ENCODE results near the gene MISFA. TPM values are rescaled to one million over a fixed set of nuclear protein-coding genes. Genes with fewer than 3 reads are reported as not detected.

The MISFA gene
- total and polyA plus RNA-seq, 9 donors, result 0.79 to 4.6 (median 3.1) TPM; not detected in 2

DNA sequence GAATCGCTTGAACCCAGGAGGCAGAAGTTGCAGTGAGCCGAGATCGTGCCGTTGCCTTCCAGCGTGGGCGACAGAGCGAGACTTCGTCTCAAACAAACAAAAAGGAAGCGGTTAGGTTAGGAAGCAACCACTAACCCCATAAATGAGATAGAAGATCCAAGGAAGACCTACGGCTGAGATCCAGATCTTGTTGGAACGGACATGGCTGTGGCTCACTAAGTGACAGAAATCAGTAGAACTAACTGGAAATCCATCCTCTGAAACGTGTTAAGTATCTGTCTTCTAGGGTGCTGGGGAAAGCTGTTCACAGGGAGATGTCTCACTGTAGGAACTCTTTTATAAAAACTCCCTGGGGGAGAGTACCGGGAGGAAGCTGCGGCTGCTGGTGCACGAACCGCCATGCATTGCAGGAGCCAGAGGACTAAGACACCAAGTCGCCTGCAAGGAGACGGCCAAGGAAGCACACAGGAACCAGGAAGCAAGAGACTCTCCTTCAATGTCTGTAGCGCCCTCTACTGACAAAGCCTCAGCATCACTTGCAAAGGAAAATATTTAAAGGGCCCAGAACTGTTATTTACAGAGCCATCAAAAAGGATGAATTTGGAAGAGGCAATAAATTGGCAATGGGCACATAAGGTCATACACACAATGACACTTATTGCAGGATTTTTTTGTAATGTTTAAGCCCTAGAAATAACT, 51.4 kb downstream of the MISFA start:
- Histone ChIP-seq H3K36me3 (no peaks in the 10 kb centered on the region), H3K4me1 (ENCODE audit: insufficient read depth) (no peaks in the 10 kb centered on the region), H3K27ac (no peak overlapping the region), H3K4me3 (no peak overlapping the region), H3K27me3 (no peaks in the 10 kb centered on the region), H3K9me3 (no peaks in the 10 kb centered on the region)
- peak in 1 of 5 donors; percentile 33 for DNase-seq
- intact Hi-C loops (cut with DNase I), result no loop called here
- 81 to 83% (median 83%) methylated on average over 19 of the region's 19 CpGs for WGBS, 3 donors
- no peak for TF ChIP-seq POLR2A (IDR thresholded peaks at IDR 0.05)
- no peak for TF ChIP-seq EP300 (IDR thresholded peaks at IDR 0.05)
- TF ChIP-seq, protein P1, sequence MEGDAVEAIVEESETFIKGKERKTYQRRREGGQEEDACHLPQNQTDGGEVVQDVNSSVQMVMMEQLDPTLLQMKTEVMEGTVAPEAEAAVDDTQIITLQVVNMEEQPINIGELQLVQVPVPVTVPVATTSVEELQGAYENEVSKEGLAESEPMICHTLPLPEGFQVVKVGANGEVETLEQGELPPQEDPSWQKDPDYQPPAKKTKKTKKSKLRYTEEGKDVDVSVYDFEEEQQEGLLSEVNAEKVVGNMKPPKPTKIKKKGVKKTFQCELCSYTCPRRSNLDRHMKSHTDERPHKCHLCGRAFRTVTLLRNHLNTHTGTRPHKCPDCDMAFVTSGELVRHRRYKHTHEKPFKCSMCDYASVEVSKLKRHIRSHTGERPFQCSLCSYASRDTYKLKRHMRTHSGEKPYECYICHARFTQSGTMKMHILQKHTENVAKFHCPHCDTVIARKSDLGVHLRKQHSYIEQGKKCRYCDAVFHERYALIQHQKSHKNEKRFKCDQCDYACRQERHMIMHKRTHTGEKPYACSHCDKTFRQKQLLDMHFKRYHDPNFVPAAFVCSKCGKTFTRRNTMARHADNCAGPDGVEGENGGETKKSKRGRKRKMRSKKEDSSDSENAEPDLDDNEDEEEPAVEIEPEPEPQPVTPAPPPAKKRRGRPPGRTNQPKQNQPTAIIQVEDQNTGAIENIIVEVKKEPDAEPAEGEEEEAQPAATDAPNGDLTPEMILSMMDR (IDR thresholded peaks at IDR 0.05), result no peak

Other genes starting within 250 kb of the MISFA start
- gene LDHA, start 205.2 kb upstream of the MISFA start, total RNA-seq, result 100 to 1,000 TPM; 110 to 398 (median 199) TPM
- gene LDHA, start 205.2 kb upstream of the MISFA start, polyA plus RNA-seq, result 100 to 1,000 TPM; 130 to 444 TPM
- 1 to 10 TPM in 2 of 7 donors, not detected in 5; 1.1 TPM for gene LDHC, start 187.5 kb upstream of the MISFA start, total RNA-seq
- gene LDHC, start 187.5 kb upstream of the MISFA start, polyA plus RNA-seq, result under 1 TPM in 1 of 2 donors, not detected in 1; 0.96 TPM
- gene LDHAL6A, start 143.9 kb upstream of the MISFA start, total RNA-seq, result 1 to 10 TPM in 1 of 7 donors, under 1 TPM in 3, not detected in 3; 0.32 to 1.2 (median 0.55) TPM
- gene LDHAL6A, start 143.9 kb upstream of the MISFA start, polyA plus RNA-seq, result under 1 TPM in 1 of 2 donors, not detected in 1; 0.84 TPM
- 100 to 1,000 TPM in 1 of 7 donors, 10 to 100 TPM in 6; 36.2 to 105 (median 45.9) TPM for gene TSG101, start 72.8 kb upstream of the MISFA start, total RNA-seq
- gene TSG101, start 72.8 kb upstream of the MISFA start, polyA plus RNA-seq, result 100 to 1,000 TPM in 1 of 2 donors, 10 to 100 TPM in 1; 52.0 to 129 TPM
- 10 to 100 TPM; 14.9 to 22.9 (median 16.9) TPM for gene UEVLD, start 11.1 kb upstream of the MISFA start, total RNA-seq
- 10 to 100 TPM in 1 of 2 donors, 1 to 10 TPM in 1; 7.0 to 12.3 TPM for gene UEVLD, start 11.1 kb upstream of the MISFA start, polyA plus RNA-seq
- gene SPTY2D1, start 34.6 kb downstream of the MISFA start, total RNA-seq, result 10 to 100 TPM; 14.0 to 24.9 (median 19.0) TPM
- gene SPTY2D1, start 34.6 kb downstream of the MISFA start, polyA plus RNA-seq, result 10 to 100 TPM in 1 of 2 donors, 1 to 10 TPM in 1; 8.2 to 25.2 TPM
- gene TMEM86A, start 99.0 kb downstream of the MISFA start, total RNA-seq, result 10 to 100 TPM in 5 of 7 donors, 1 to 10 TPM in 2; 8.4 to 18.2 (median 14.9) TPM
- gene TMEM86A, start 99.0 kb downstream of the MISFA start, polyA plus RNA-seq, result 10 to 100 TPM; 10.2 to 11.5 TPM
- 1 to 10 TPM in 5 of 7 donors, under 1 TPM in 1, not detected in 1; 0.11 to 1.5 (median 1.1) TPM for gene IGSF22, start 126.4 kb downstream of the MISFA start, total RNA-seq
- under 1 TPM; 0.13 to 0.24 TPM for gene IGSF22, start 126.4 kb downstream of the MISFA start, polyA plus RNA-seq
- gene PTPN5, start 192.0 kb downstream of the MISFA start, total RNA-seq, result 1 to 10 TPM in 3 of 7 donors, under 1 TPM in 4; 0.43 to 9.5 (median 0.68) TPM
- gene PTPN5, start 192.0 kb downstream of the MISFA start, polyA plus RNA-seq, result 1 to 10 TPM; 1.5 to 2.7 TPM

Data from ovary (tissue), 9 donors.